CD14-positive monocyte (primary cell): ENCODE measurements around the gene SLC35F4. TPM values are rescaled to one million over a fixed set of nuclear protein-coding genes. Genes with fewer than 3 reads are reported as not detected.

Experiments used
- DNase-seq, 3 donors: peaks; one replicate each; pipeline ENCODE4 v3.0.0-alpha.2; 2011 to 2022
- H2AFZ ChIP-seq: 2 replicates; pipeline ENCODE4 v1.6.0; 2012; ENCODE audit warnings: mild to moderate bottlenecking, low read depth, low read length, inconsistent platforms; ENCODE audit not compliant: insufficient read depth, poor library complexity, severe bottlenecking
- H3K27ac ChIP-seq, 2 donors: 1 replicate in 1 of 2; 2 replicates in 1 of 2; pipeline ENCODE4 v1.5.1; 2012 to 2013; ENCODE audit warnings: low read length in 2 of 2, control low read depth in 1 of 2, inconsistent platforms in 1 of 2, low read depth in 1 of 2, mild to moderate bottlenecking in 1 of 2
- H3K27me3 ChIP-seq, 2 donors: one replicate each; pipeline versions ENCODE4 v1.6.0 to v1.6.1; 2011 to 2013; ENCODE audit warnings: low read length in 2 of 2; ENCODE audit not compliant: control insufficient read depth in 2 of 2, insufficient read depth in 2 of 2
- H3K36me3 ChIP-seq, 2 donors: replicated peaks in 1 of 2; 1 replicate in 1 of 2; 2 replicates in 1 of 2; pipeline versions ENCODE4 v1.5.1 to v1.6.1; 2012 to 2013; ENCODE audit warnings: low read length in 2 of 2, control low read depth in 1 of 2, inconsistent platforms in 1 of 2, mild to moderate bottlenecking in 1 of 2; ENCODE audit not compliant: insufficient read depth in 2 of 2, control insufficient read depth in 1 of 2
- H3K4me1 ChIP-seq, 2 donors: 1 replicate in 1 of 2; 2 replicates in 1 of 2; pipeline versions ENCODE4 v1.5.1 to v1.6.1; 2012 to 2013; ENCODE audit warnings: low read length in 2 of 2, control low read depth in 1 of 2, inconsistent platforms in 1 of 2, mild to moderate bottlenecking in 1 of 2, moderate library complexity in 1 of 2; ENCODE audit not compliant: insufficient read depth in 2 of 2, control insufficient read depth in 1 of 2
- H3K4me2 ChIP-seq: replicated peaks from 2 replicates; pipeline ENCODE3; 2012; ENCODE audit warnings: low read length, moderate library complexity, mild to moderate bottlenecking; ENCODE audit not compliant: poor library complexity, severe bottlenecking; ENCODE audit errors: extremely low read depth
- H3K4me3 ChIP-seq, 3 experiments: fragments of 200-600 bp in 1 of 3; sonication (generic) in 1 of 3; replicated peaks in 1 of 3; 1 replicate in 2 of 3; 2 replicates in 1 of 3; pipeline ENCODE4 v1.5.1; 2011 to 2013; ENCODE audit warnings: low read length in 3 of 3, mild to moderate bottlenecking in 3 of 3, control low read depth in 2 of 3, low read depth in 2 of 3, inconsistent platforms in 1 of 3, moderate library complexity in 1 of 3
- H3K79me2 ChIP-seq: 2 replicates; pipeline ENCODE4 v1.6.0; 2012; ENCODE audit warnings: mild to moderate bottlenecking, control low read depth, inconsistent platforms, low read length, moderate library complexity; ENCODE audit not compliant: insufficient read depth
- H3K9ac ChIP-seq: 2 replicates; pipeline ENCODE4 v1.6.0; 2017; ENCODE audit warnings: low read length, mild to moderate bottlenecking; ENCODE audit not compliant: insufficient read depth, poor library complexity, severe bottlenecking
- H3K9me3 ChIP-seq, 2 donors: replicated peaks in 1 of 2; 1 replicate in 1 of 2; 2 replicates in 1 of 2; pipeline versions ENCODE4 v1.5.1 to v1.6.1; 2012 to 2013; ENCODE audit warnings: low read length in 2 of 2, control low read depth in 1 of 2; ENCODE audit not compliant: control insufficient read depth in 1 of 2, insufficient read depth in 1 of 2
- H4K20me1 ChIP-seq: 2 replicates; pipeline ENCODE4 v1.6.0; 2012; ENCODE audit warnings: mild to moderate bottlenecking, low read length, control low read depth, moderate library complexity; ENCODE audit not compliant: insufficient read depth
- H3K27ac Mint-ChIP-seq, 7 donors: one replicate each; pipeline ENCODE4 v1.8.0; 2020; ENCODE audit warnings: mild to moderate bottlenecking in 7 of 7, mixed read lengths in 7 of 7, moderate library complexity in 6 of 7, inconsistent platforms in 2 of 7
- H3K27me3 Mint-ChIP-seq, 3 donors: one replicate each; pipeline ENCODE4 v1.8.0; 2021 to 2022; ENCODE audit warnings: low read depth in 3 of 3, mild to moderate bottlenecking in 3 of 3, mixed read lengths in 3 of 3, moderate library complexity in 3 of 3, inconsistent platforms in 1 of 3
- H3K36me3 Mint-ChIP-seq, 2 donors: one replicate each; pipeline ENCODE4 v1.8.0; 2020; ENCODE audit warnings: mixed read lengths in 2 of 2, inconsistent platforms in 1 of 2, mild to moderate bottlenecking in 1 of 2
- H3K4me1 Mint-ChIP-seq: one replicate; pipeline ENCODE4 v1.8.0; 2020; ENCODE audit warnings: mild to moderate bottlenecking, mixed read lengths
- H3K4me3 Mint-ChIP-seq, 2 donors: one replicate each; pipeline ENCODE4 v1.8.0; 2020; ENCODE audit warnings: mild to moderate bottlenecking in 2 of 2, mixed read lengths in 2 of 2, moderate library complexity in 1 of 2
- H3K9me3 Mint-ChIP-seq, 7 donors: one replicate each; pipeline ENCODE4 v1.8.0; 2020 to 2022; ENCODE audit warnings: mixed read lengths in 7 of 7, mild to moderate bottlenecking in 6 of 7, moderate library complexity in 6 of 7, inconsistent platforms in 2 of 7
- WGBS: methylation state at CpG from one replicate; pipeline ENCODE4 v1.1.5; 2013; ENCODE audit warnings: missing lambda C conversion rate; ENCODE audit not compliant: insufficient coverage; 5-methylcytosine and 5-hydroxymethylcytosine counted together
- intact Hi-C, 2 donors: fragments of 100-400 bp; cut with micrococcal nuclease; formaldehyde crosslinking; loops; one replicate each; pipeline versions ENCODE4 v1.15.0 to v1.15.1; 2023
- polyA plus RNA-seq, 3 donors: library from polyadenylated mRNA; depleted of rRNA in 1 of 3; unstranded in 2 of 3; stranded (reverse) in 1 of 3; fragments of 300-500 nt in 2 of 3; fragments of >200 nt in 1 of 3; fragmentation: Illumina TruSeq in 2 of 3; gene quantifications; 1 replicate in 2 of 3; 2 replicates in 1 of 3; pipeline ENCODE4 v1.2.3, GENCODE V29; 2012 to 2021
- TF ChIP-seq, protein P1 (sequence below): fragments of 200-600 bp; IDR thresholded peaks from one replicate; pipeline ENCODE4 v1.8.0; 2022; ENCODE audit warnings: antibody characterized with exemption, mild to moderate bottlenecking

Gene SLC35F4
- polyA plus RNA-seq, 3 donors = not detected

DNA sequence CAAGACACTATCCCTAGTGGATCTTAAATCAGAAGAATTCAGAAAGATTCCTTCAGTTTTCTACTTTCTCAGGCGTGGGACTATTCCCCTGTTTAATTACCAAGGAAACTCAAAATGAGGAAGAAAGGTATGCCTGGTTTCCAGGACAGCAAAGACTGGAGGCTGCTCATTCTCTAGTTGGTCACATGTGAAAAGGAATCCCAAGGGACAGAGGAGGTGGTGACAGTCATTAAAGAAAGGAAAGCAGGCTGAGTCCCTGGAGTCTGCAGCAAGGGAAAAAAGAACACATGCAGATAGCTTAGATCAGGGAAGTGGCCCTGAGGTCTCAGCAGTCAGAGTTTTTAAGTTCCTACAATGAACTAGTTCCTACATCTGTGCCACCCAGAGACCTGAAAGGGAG, 206.8 kb downstream of the SLC35F4 start:
- H2AFZ ChIP-seq = no peak overlapping the region
- no peak for DNase-seq

DNA sequence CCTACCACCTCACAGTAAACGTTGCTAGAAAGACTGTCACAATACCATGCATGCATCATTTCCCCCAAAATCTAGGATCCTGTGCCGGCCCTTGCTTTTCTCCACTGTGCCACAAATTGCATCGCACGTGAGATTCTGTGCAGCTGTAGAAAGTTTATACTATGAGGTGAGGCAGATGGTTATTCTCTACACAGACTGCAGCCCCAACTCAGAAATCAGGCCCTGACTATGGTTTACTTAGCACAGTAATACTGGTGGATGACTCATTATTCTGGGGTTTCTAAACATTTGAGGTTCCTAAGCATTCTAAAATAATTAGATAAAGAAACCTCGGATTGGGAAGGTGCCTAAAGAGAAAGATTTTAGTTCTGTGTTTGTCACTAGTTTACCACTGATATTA, 208.4 kb downstream of the SLC35F4 start:
- H3K9me3 Mint-ChIP-seq = peaks cover 0 to 4% (median 2%) of the 10 kb centered on the region in 7 donors

More for the DNA sequence above, 206.8 kb downstream of the SLC35F4 start:
- Histone ChIP-seq H3K79me2 (no peaks in the 10 kb centered on the region), H3K9ac (no peak overlapping the region), H3K27ac (no peak overlapping the region), H3K36me3 (no peaks in the 10 kb centered on the region), H3K9me3 (peaks cover 0 to 3% of the 10 kb centered on the region in 2 donors), H3K27me3 (no peaks in the 10 kb centered on the region), H3K4me2 (no peak overlapping the region), H3K4me3 (no peak overlapping the region), H3K4me1 (no peaks in the 10 kb centered on the region), H4K20me1 (no peaks in the 10 kb centered on the region)
- Mint-ChIP-seq H3K4me1 (no peaks in the 10 kb centered on the region), H3K36me3 (no peaks in the 10 kb centered on the region), H3K4me3 (no peak overlapping the region), H3K9me3 (peaks cover 0 to 7% (median 3%) of the 10 kb centered on the region in 7 donors), H3K27ac (no peak overlapping the region), H3K27me3 (no peaks in the 10 kb centered on the region)
- TF ChIP-seq, protein P1, sequence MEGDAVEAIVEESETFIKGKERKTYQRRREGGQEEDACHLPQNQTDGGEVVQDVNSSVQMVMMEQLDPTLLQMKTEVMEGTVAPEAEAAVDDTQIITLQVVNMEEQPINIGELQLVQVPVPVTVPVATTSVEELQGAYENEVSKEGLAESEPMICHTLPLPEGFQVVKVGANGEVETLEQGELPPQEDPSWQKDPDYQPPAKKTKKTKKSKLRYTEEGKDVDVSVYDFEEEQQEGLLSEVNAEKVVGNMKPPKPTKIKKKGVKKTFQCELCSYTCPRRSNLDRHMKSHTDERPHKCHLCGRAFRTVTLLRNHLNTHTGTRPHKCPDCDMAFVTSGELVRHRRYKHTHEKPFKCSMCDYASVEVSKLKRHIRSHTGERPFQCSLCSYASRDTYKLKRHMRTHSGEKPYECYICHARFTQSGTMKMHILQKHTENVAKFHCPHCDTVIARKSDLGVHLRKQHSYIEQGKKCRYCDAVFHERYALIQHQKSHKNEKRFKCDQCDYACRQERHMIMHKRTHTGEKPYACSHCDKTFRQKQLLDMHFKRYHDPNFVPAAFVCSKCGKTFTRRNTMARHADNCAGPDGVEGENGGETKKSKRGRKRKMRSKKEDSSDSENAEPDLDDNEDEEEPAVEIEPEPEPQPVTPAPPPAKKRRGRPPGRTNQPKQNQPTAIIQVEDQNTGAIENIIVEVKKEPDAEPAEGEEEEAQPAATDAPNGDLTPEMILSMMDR = no peak
- no CpG with 5 or more reads among the region's 1 CpG for WGBS
- intact Hi-C loops = no loop called here

More for the DNA sequence above, 208.4 kb downstream of the SLC35F4 start:
- Histone ChIP-seq H3K9ac (no peak overlapping the region), H3K79me2 (no peaks in the 10 kb centered on the region), H3K27ac (no peak overlapping the region), H3K9me3 (no peaks in the 10 kb centered on the region), H3K36me3 (no peaks in the 10 kb centered on the region), H3K4me1 (no peaks in the 10 kb centered on the region), H2AFZ (no peak overlapping the region), H3K4me3 (no peak overlapping the region), H4K20me1 (no peaks in the 10 kb centered on the region), H3K4me2 (no peak overlapping the region), H3K27me3 (no peaks in the 10 kb centered on the region)
- Mint-ChIP-seq H3K4me3 (no peak overlapping the region), H3K27me3 (no peaks in the 10 kb centered on the region), H3K36me3 (no peaks in the 10 kb centered on the region), H3K4me1 (no peaks in the 10 kb centered on the region), H3K27ac (no peak overlapping the region)
- DNase-seq = no peak
- TF ChIP-seq, protein P1 = no peak
- intact Hi-C loops = no loop called here
- WGBS = no CpG with 5 or more reads among the region's 5 CpGs
